K562 (cell line): Measurements from ENCODE around the gene TTN. TPM values are rescaled to one million over a fixed set of nuclear protein-coding genes. Genes with fewer than 3 reads are reported as not detected.

ENCODE experiments used
- ARNT ChIP-seq, 2 experiments: fragments of 450-650 bp; IDR thresholded peaks; 2 replicates each; pipeline ENCODE4 v1.6.1; 2016; ENCODE audit warnings: mild to moderate bottlenecking in 1 of 2
- ETV6 ChIP-seq, 3 experiments: fragments of 150-350 bp in 1 of 3; sonication (generic) in 1 of 3; formaldehyde crosslinking in 1 of 3; IDR thresholded peaks; 2 replicates each; pipeline versions ENCODE4 v1.6.1 to v1.8.0; 2014 to 2022; ENCODE audit warnings: borderline replicate concordance in 2 of 3, low read depth in 2 of 3, antibody characterized with exemption in 1 of 3, low read length in 1 of 3, mild to moderate bottlenecking in 1 of 3, missing genetic modification reagents in 1 of 3
- MAZ ChIP-seq, 2 experiments: fragments of 450-650 bp in 1 of 2; sonication (generic) in 1 of 2; formaldehyde crosslinking; IDR thresholded peaks in 1 of 2; conservative IDR thresholded peaks in 1 of 2; 2 replicates each; pipeline versions ENCODE4 v1.4.0 to v1.5.0; 2020; ENCODE audit warnings: mild to moderate bottlenecking in 1 of 2, missing genetic modification reagents in 1 of 2
- SETDB1 ChIP-seq: IDR thresholded peaks from one replicate; pipeline ENCODE4 v1.6.1; 2012; ENCODE audit warnings: low read length, control low read depth, inconsistent platforms
- TCFL5 ChIP-seq: fragments of 250-450 bp; sonication (Bioruptor Pico); conservative IDR thresholded peaks from 2 replicates; pipeline ENCODE4 v1.6.1; 2021; ENCODE audit warnings: mild to moderate bottlenecking, moderate library complexity, matching md5 sums
- TFAM ChIP-seq: fragments of 250-450 bp; sonication (Bioruptor Pico); conservative IDR thresholded peaks from 2 replicates; pipeline ENCODE4 v1.5.0; 2021; ENCODE audit warnings: mild to moderate bottlenecking, moderate library complexity
- XRCC5 ChIP-seq: fragments of 200-400 bp; formaldehyde crosslinking; IDR thresholded peaks from 2 replicates; pipeline ENCODE4 v1.6.1; 2017; ENCODE audit warnings: low read depth, mild to moderate bottlenecking, low read length
- ZBTB7A ChIP-seq: IDR thresholded peaks from 2 replicates; pipeline ENCODE4 v1.6.1; 2011; ENCODE audit warnings: low read depth, mild to moderate bottlenecking, low read length, moderate library complexity, borderline replicate concordance; ENCODE audit not compliant: control insufficient read depth
- ZNF444 ChIP-seq: fragments of 250-450 bp; sonication (Bioruptor Pico); IDR thresholded peaks from 2 replicates; pipeline ENCODE4 v1.4.0; 2020; ENCODE audit warnings: mild to moderate bottlenecking, moderate library complexity
- polyA plus RNA-seq, 8 experiments: library from polyadenylated mRNA; depleted of rRNA in 4 of 8; stranded (reverse) in 5 of 8; unstranded in 3 of 8; fragments of >200 nt; fragmentation: Nextera tagmentation in 2 of 8; fragmentation: Illumina TruSeq in 1 of 8; extraction: Ambion mirVana in 2 of 8; extraction: Trizol in 1 of 8; gene quantifications; 2 replicates each; pipeline versions ENCODE4 v1.2.1 to v1.2.3, GENCODE V29; 2011 to 2014; ENCODE audit warnings: inconsistent platforms in 1 of 8, missing spikeins in 1 of 8
- total RNA-seq, 7 experiments: library from RNA; depleted of rRNA in 6 of 7; stranded (reverse); fragments of >200 nt in 6 of 7; fragmentation: Illumina TruSeq in 2 of 7; extraction: Trizol in 2 of 7; gene quantifications; 2 replicates each; pipeline versions ENCODE4 v1.2.1 to v1.2.3, GENCODE V29; 2011 to 2021; ENCODE audit warnings: low replicate concordance in 1 of 7
- TF ChIP-seq, protein P1 (sequence below), 2 experiments: IDR thresholded peaks; 2 replicates each; pipeline ENCODE4 v1.6.1; 2012; ENCODE audit warnings: improper control_type of control experiment in 2 of 2, low read depth in 2 of 2, low read length in 2 of 2, borderline replicate concordance in 1 of 2
- TF ChIP-seq, protein P2 (sequence below): sonication (generic); formaldehyde crosslinking; IDR thresholded peaks from 2 replicates; pipeline ENCODE4 v1.8.1; 2023; ENCODE audit warnings: mild to moderate bottlenecking, missing genetic modification reagents
- TF ChIP-seq, protein P3 (sequence below): sonication (generic); formaldehyde crosslinking; IDR thresholded peaks from 2 replicates; pipeline ENCODE4 v1.9.0; 2022; ENCODE audit warnings: mild to moderate bottlenecking, missing genetic modification reagents
- TF ChIP-seq, protein P4 (sequence below): conservative IDR thresholded peaks from 2 replicates; pipeline ENCODE4 v1.6.1; 2011; ENCODE audit warnings: low read depth, mild to moderate bottlenecking, low read length; ENCODE audit not compliant: control insufficient read depth
- TF ChIP-seq, protein P5 (sequence below): fragments of 450-650 bp; formaldehyde crosslinking; IDR thresholded peaks from 2 replicates; pipeline ENCODE4 v1.4.0; 2022; ENCODE audit warnings: mild to moderate bottlenecking, moderate library complexity
- TF ChIP-seq, protein P6 (sequence below): fragments of 250-450 bp; sonication (Bioruptor Pico); IDR thresholded peaks from 2 replicates; pipeline ENCODE4 v1.5.0; 2021
- TF ChIP-seq, protein P7 (sequence below): fragments of 450-650 bp; formaldehyde crosslinking; IDR thresholded peaks from 2 replicates; pipeline ENCODE4 v1.4.0; 2020; ENCODE audit warnings: mild to moderate bottlenecking, moderate library complexity

TTN gene
- total and polyA plus RNA-seq, 9 of the 15 experiments (the other 6 are each of a cell fraction or from before 2014, with no cell fraction given) = under 0.01 to 0.20 (median 0.04) TPM; not detected in 1

DNA sequence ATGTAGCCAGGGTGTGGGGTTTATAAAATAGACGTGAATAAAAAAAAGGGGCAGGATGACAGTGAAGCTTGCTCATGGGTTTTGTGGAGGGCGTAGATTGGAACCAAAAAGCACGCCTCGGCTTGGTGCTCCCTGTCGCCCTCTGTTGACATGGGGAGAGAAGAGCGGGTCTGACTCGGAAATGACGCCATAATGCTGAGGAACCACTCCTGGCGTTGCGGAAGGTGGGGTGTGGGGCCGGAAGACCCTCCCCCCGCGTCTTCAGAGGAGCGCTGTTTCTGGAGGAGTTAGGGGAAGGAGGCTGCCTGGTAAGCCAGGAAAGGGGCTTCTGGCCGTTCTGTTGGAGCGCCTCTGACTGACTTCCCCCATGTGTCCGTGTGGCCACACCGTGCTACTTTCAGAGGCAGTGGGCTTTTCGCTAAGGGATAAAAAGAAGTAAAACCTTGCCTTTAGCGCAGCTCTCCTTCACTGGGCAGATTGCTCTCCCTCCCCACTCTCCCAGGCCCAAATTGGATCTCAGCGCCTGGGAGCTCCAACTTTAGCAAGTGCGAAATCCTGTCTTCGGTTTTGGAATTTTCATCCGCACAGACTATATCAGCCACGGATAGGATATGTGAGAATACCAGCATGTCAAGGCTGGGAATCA is 284.1 kb downstream of the TTN start (continued):
- TF ChIP-seq, protein P1, sequence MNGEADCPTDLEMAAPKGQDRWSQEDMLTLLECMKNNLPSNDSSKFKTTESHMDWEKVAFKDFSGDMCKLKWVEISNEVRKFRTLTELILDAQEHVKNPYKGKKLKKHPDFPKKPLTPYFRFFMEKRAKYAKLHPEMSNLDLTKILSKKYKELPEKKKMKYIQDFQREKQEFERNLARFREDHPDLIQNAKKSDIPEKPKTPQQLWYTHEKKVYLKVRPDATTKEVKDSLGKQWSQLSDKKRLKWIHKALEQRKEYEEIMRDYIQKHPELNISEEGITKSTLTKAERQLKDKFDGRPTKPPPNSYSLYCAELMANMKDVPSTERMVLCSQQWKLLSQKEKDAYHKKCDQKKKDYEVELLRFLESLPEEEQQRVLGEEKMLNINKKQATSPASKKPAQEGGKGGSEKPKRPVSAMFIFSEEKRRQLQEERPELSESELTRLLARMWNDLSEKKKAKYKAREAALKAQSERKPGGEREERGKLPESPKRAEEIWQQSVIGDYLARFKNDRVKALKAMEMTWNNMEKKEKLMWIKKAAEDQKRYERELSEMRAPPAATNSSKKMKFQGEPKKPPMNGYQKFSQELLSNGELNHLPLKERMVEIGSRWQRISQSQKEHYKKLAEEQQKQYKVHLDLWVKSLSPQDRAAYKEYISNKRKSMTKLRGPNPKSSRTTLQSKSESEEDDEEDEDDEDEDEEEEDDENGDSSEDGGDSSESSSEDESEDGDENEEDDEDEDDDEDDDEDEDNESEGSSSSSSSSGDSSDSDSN (IDR thresholded peaks at IDR 0.05; ENCODE audit: borderline replicate concordance in 1 of 2, low read depth in 2 of 2, low read length in 2 of 2) = no peak
- no peak for TF ChIP-seq ETV6 (IDR thresholded peaks at IDR 0.05; ENCODE audit: borderline replicate concordance in 1 of 2, low read depth in 2 of 2, low read length in 1 of 2)
- no peak for TF ChIP-seq ETV6 (CRISPR knock-in tag; IDR thresholded peaks at IDR 0.05; ENCODE audit: borderline replicate concordance)
- TF ChIP-seq, protein P2, sequence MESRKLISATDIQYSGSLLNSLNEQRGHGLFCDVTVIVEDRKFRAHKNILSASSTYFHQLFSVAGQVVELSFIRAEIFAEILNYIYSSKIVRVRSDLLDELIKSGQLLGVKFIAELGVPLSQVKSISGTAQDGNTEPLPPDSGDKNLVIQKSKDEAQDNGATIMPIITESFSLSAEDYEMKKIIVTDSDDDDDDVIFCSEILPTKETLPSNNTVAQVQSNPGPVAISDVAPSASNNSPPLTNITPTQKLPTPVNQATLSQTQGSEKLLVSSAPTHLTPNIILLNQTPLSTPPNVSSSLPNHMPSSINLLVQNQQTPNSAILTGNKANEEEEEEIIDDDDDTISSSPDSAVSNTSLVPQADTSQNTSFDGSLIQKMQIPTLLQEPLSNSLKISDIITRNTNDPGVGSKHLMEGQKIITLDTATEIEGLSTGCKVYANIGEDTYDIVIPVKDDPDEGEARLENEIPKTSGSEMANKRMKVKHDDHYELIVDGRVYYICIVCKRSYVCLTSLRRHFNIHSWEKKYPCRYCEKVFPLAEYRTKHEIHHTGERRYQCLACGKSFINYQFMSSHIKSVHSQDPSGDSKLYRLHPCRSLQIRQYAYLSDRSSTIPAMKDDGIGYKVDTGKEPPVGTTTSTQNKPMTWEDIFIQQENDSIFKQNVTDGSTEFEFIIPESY (CRISPR knock-in tag) = peak; percentile 64
- peak in 1 of 2 experiments; percentile 47; a peak in 1 of 4 replicates for TF ChIP-seq ARNT (IDR thresholded peaks at IDR 0.05)
- TF ChIP-seq, protein P3, sequence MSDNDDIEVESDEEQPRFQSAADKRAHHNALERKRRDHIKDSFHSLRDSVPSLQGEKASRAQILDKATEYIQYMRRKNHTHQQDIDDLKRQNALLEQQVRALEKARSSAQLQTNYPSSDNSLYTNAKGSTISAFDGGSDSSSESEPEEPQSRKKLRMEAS (CRISPR knock-in tag) = peak; percentile 58
- TF ChIP-seq ZBTB7A = peak; percentile 99
- no peak for TF ChIP-seq SETDB1
- TF ChIP-seq, protein P4, sequence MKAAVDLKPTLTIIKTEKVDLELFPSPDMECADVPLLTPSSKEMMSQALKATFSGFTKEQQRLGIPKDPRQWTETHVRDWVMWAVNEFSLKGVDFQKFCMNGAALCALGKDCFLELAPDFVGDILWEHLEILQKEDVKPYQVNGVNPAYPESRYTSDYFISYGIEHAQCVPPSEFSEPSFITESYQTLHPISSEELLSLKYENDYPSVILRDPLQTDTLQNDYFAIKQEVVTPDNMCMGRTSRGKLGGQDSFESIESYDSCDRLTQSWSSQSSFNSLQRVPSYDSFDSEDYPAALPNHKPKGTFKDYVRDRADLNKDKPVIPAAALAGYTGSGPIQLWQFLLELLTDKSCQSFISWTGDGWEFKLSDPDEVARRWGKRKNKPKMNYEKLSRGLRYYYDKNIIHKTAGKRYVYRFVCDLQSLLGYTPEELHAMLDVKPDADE = peak; percentile 75
- TF ChIP-seq, protein P5, sequence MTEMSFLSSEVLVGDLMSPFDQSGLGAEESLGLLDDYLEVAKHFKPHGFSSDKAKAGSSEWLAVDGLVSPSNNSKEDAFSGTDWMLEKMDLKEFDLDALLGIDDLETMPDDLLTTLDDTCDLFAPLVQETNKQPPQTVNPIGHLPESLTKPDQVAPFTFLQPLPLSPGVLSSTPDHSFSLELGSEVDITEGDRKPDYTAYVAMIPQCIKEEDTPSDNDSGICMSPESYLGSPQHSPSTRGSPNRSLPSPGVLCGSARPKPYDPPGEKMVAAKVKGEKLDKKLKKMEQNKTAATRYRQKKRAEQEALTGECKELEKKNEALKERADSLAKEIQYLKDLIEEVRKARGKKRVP (CRISPR knock-in tag) = no peak
- peak; percentile 90 to 95 for TF ChIP-seq MAZ (CRISPR knock-in tag; conservative IDR thresholded peaks at IDR 0.05 in 1 of 2, IDR thresholded peaks at IDR 0.05 in 1 of 2)
- 0 out of 2 replicates have a peak, but pooled peaks have one; percentile 32 for TF ChIP-seq ZNF444 (CRISPR knock-in tag)
- TF ChIP-seq XRCC5 = peak; percentile 97
- TF ChIP-seq, protein P6, sequence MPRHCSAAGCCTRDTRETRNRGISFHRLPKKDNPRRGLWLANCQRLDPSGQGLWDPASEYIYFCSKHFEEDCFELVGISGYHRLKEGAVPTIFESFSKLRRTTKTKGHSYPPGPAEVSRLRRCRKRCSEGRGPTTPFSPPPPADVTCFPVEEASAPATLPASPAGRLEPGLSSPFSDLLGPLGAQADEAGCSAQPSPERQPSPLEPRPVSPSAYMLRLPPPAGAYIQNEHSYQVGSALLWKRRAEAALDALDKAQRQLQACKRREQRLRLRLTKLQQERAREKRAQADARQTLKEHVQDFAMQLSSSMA = no peak; the same call in 1 of the 2 replicates
- TF ChIP-seq TCFL5 (CRISPR knock-in tag) = no peak
- TF ChIP-seq, protein P7, sequence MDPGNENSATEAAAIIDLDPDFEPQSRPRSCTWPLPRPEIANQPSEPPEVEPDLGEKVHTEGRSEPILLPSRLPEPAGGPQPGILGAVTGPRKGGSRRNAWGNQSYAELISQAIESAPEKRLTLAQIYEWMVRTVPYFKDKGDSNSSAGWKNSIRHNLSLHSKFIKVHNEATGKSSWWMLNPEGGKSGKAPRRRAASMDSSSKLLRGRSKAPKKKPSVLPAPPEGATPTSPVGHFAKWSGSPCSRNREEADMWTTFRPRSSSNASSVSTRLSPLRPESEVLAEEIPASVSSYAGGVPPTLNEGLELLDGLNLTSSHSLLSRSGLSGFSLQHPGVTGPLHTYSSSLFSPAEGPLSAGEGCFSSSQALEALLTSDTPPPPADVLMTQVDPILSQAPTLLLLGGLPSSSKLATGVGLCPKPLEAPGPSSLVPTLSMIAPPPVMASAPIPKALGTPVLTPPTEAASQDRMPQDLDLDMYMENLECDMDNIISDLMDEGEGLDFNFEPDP = 0 out of 2 replicates have a peak, but pooled peaks have one; percentile 21
- TF ChIP-seq TFAM (CRISPR knock-in tag) = no peak
